IPS-15b (cell line): ENCODE data around the gene POMT2.
"Not testable (repeated sequence)": the region's sequence is repeated elsewhere in the genome, so short reads cannot be mapped to it uniquely, and the experiment has no call there.

Experiments
- H3K27me3 ChIP-seq: one replicate; pipeline ENCODE4 v1.6.1; 2013; ENCODE audit warnings: low read length; ENCODE audit not compliant: control insufficient read depth, insufficient read depth
- H3K36me3 ChIP-seq: one replicate; pipeline ENCODE4 v1.6.1; 2013; ENCODE audit warnings: low read length; ENCODE audit not compliant: control insufficient read depth, insufficient read depth
- H3K4me1 ChIP-seq: one replicate; pipeline ENCODE4 v1.6.1; 2013; ENCODE audit warnings: mild to moderate bottlenecking, low read length; ENCODE audit not compliant: control insufficient read depth, insufficient read depth
- H3K4me3 ChIP-seq: one replicate; pipeline ENCODE4 v1.5.1; 2013; ENCODE audit warnings: low read depth, low read length
- H3K9ac ChIP-seq: one replicate; pipeline ENCODE4 v1.6.1; 2013; ENCODE audit warnings: low read depth, mild to moderate bottlenecking, low read length
- H3K9me3 ChIP-seq: one replicate; pipeline ENCODE4 v1.6.1; 2013; ENCODE audit warnings: mild to moderate bottlenecking, low read length; ENCODE audit not compliant: control insufficient read depth, insufficient read depth

POMT2 gene

GRCh38 chr14:77323571-77323970 is 2.9 kb upstream of the POMT2 start:
- no peak overlapping the region for H3K9ac ChIP-seq
- no peak overlapping the region for H3K4me3 ChIP-seq
- H3K4me1 ChIP-seq, result peaks cover 7% of the 10 kb centered on the region
- H3K36me3 ChIP-seq, result peaks cover 4% of the 10 kb centered on the region
- no peaks in the 10 kb centered on the region for H3K27me3 ChIP-seq
- no peaks in the 10 kb centered on the region for H3K9me3 ChIP-seq

GRCh38 chr14:77322951-77323350 is 2.3 kb upstream of the POMT2 start:
- Histone ChIP-seq H3K4me3 (no peak overlapping the region), H3K9me3 (no peaks in the 10 kb centered on the region), H3K4me1 (peaks cover 7% of the 10 kb centered on the region)

GRCh38 chr14:77322250-77322902 is 1.7 kb upstream of the POMT2 start:
- Histone ChIP-seq H3K4me1 (peaks cover 7% of the 10 kb centered on the region), H3K27me3 (no peaks in the 10 kb centered on the region), H3K4me3 (peak overlapping the region; percentile 38), H3K36me3 (peaks cover 3% of the 10 kb centered on the region), H3K9ac (peak overlapping the region; percentile 26), H3K9me3 (no peaks in the 10 kb centered on the region)

More at GRCh38 chr14:77322951-77323350, 2.3 kb upstream of the POMT2 start:
- Histone ChIP-seq H3K36me3 (peaks cover 4% of the 10 kb centered on the region), H3K27me3 (no peaks in the 10 kb centered on the region), H3K9ac (no peak overlapping the region)

GRCh38 chr14:77319422-77319821 is 1.3 kb downstream of the POMT2 start:
- H3K36me3 ChIP-seq, result no peaks in the 10 kb centered on the region
- no peak overlapping the region for H3K9ac ChIP-seq
- H3K27me3 ChIP-seq, result no peaks in the 10 kb centered on the region
- H3K4me1 ChIP-seq, result peaks cover 11% of the 10 kb centered on the region
- H3K4me3 ChIP-seq, result peak overlapping the region; percentile 93
- no peaks in the 10 kb centered on the region for H3K9me3 ChIP-seq

- not testable (repeated sequence) for H3K4me3 ChIP-seq, H3K36me3 ChIP-seq, H3K27me3 ChIP-seq, H3K9me3 ChIP-seq, H3K9ac ChIP-seq
- H3K4me1 ChIP-seq, result peaks cover 14% of the 10 kb centered on the region
These were observed 1.9 kb downstream of the POMT2 start for GRCh38 chr14:77318756-77319155.

- no peaks in the 10 kb centered on the region for H3K9me3 ChIP-seq
- no peaks in the 10 kb centered on the region for H3K27me3 ChIP-seq
- no peak overlapping the region for H3K4me3 ChIP-seq
- H3K4me1 ChIP-seq, result peaks cover 14% of the 10 kb centered on the region
- H3K9ac ChIP-seq, result no peak overlapping the region
- H3K36me3 ChIP-seq, result no peaks in the 10 kb centered on the region
These were observed 2.6 kb downstream of the POMT2 start for GRCh38 chr14:77318006-77318553.

- Histone ChIP-seq H3K4me3 (no peak overlapping the region), H3K27me3 (no peaks in the 10 kb centered on the region), H3K36me3 (no peaks in the 10 kb centered on the region), H3K9me3 (no peaks in the 10 kb centered on the region), H3K9ac (no peak overlapping the region), H3K4me1 (peaks cover 9% of the 10 kb centered on the region)
These were observed 3.8 kb downstream of the POMT2 start for GRCh38 chr14:77316872-77317301.

- Histone ChIP-seq H3K9me3 (no peaks in the 10 kb centered on the region), H3K27me3 (no peaks in the 10 kb centered on the region), H3K4me1 (peaks cover 9% of the 10 kb centered on the region), H3K4me3 (no peak overlapping the region), H3K36me3 (no peaks in the 10 kb centered on the region), H3K9ac (no peak overlapping the region)
These were observed 4.5 kb downstream of the POMT2 start for GRCh38 chr14:77316195-77316505.

- Histone ChIP-seq H3K4me3 (no peak overlapping the region), H3K36me3 (no peaks in the 10 kb centered on the region), H3K4me1 (peaks cover 9% of the 10 kb centered on the region), H3K9ac (no peak overlapping the region), H3K27me3 (no peaks in the 10 kb centered on the region), H3K9me3 (no peaks in the 10 kb centered on the region)
These were observed 5.9 kb downstream of the POMT2 start for GRCh38 chr14:77314539-77315457.

GRCh38 chr14:77314043-77314442 is 6.6 kb downstream of the POMT2 start:
- Histone ChIP-seq H3K4me1 (peaks cover 9% of the 10 kb centered on the region), H3K9ac (no peak overlapping the region)

GRCh38 chr14:77313371-77313770 is 7.3 kb downstream of the POMT2 start:
- H3K9me3 ChIP-seq, result no peaks in the 10 kb centered on the region
- no peak overlapping the region for H3K4me3 ChIP-seq
- H3K36me3 ChIP-seq, result peaks cover 3% of the 10 kb centered on the region
- H3K4me1 ChIP-seq, result peaks cover 9% of the 10 kb centered on the region
- no peak overlapping the region for H3K9ac ChIP-seq
- no peaks in the 10 kb centered on the region for H3K27me3 ChIP-seq

More at GRCh38 chr14:77314043-77314442, 6.6 kb downstream of the POMT2 start:
- Histone ChIP-seq H3K9me3 (no peaks in the 10 kb centered on the region), H3K36me3 (peaks cover 2% of the 10 kb centered on the region), H3K4me3 (no peak overlapping the region), H3K27me3 (no peaks in the 10 kb centered on the region)

- Histone ChIP-seq H3K9ac (no peak overlapping the region), H3K36me3 (peaks cover 3% of the 10 kb centered on the region), H3K4me3 (no peak overlapping the region), H3K27me3 (no peaks in the 10 kb centered on the region), H3K4me1 (peaks cover 13% of the 10 kb centered on the region), H3K9me3 (no peaks in the 10 kb centered on the region)
These were observed 9.5 kb downstream of the POMT2 start for GRCh38 chr14:77311217-77311616.
